NCI-H1048 (cell line): ENCODE results near the gene NPHP4.
"Not testable (repeated sequence)": the region's sequence is repeated elsewhere in the genome, so short reads cannot be mapped to it uniquely, and the experiment has no call there.

ENCODE experiments used
- DNase-seq: peaks from one replicate; lab custom pipeline; 2025; lab: John Stamatoyannopoulos, UW

NPHP4 gene

DNA sequence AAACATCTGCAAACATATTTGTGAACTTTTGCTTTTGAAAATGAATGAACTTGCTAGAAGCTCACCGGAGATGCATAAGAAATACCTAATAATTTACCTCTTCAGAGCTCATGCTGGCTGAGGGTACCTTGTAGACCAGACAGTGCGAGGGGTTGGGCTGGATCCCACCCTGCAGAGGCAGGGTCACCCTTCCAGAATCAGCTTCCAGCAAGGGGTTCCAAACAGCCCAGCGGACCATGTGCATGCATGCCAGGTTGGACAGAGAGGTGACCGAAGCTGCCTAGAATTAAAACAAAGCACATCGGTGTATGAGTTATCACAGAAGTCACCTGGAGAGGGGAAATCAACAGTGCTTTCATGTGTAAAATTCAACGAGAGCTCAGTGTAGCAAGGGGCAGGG lies 59.2 kb downstream of the NPHP4 start:
- DNase-seq = no peak

- no peak for DNase-seq
Measured at GRCh38 chr1:5928714-5929400, 63.4 kb downstream of the NPHP4 start.

DNA sequence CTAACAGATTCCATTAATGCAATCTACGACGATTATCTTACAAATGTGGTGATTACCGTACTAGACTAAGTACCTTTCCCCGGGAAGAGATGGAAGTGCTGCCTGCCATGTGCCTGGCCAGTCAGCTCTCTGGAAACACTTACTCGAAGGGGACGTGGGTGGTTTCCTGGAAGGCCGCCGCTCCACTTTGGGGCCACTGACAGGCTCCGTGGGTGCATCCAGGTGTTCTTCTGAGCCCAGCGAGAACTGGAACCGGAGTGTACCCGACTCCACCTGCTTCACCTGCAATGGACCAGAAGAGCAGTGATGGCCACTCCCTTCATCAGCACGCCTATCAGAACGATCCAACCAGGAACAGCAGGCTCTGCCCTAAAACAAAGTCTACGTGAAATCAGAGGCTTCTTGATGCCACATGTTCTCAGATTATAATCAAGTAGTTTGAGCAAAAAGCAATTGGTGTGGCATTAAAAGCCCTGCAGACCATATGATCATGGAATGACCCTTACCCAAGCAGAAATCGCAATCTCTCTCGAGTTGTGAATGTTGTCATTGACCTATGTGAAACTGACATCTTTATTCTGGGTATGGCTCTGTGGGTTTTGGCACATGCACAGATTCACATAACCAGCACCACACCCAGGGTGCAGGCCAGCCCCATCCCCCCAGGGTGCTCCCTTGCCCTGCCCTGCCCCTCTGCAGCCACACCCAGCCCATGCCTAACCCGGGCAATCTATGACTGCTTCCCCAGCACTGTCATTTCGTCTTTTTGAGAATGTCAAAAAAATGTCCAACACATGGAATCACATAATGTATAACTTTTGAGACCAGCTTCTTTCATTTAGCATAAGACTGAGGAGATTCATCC lies 64.5 kb downstream of the NPHP4 start:
- DNase-seq = no peak

- DNase-seq = no peak
Measured at GRCh38 chr1:5926686-5927435, 65.4 kb downstream of the NPHP4 start.

- not testable (repeated sequence) for DNase-seq
Measured at GRCh38 chr1:5922700-5923330, 69.4 kb downstream of the NPHP4 start.

- DNase-seq = no peak
Measured at GRCh38 chr1:5921671-5922070, 70.6 kb downstream of the NPHP4 start.

- DNase-seq = no peak
Measured at GRCh38 chr1:5921129-5921528, 71.1 kb downstream of the NPHP4 start.

DNA sequence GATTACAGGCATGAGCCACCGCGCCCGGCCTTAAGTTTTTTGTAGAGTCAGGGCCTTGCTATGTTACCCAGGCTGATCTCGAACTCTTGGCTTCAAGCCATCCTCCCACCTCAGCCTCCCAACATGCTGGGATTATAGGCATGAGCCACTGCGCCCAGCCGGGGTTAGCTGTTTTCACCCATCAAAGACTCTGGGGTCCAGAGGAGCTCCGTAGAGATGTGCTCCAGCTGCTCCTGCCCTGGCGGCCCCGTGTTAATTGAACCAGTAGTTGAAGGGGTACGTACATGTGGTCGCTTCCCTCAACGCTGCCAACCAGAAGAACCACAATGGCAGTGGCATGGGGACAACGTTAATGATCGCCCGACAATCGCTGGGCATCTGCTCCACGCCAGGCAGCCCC lies 72.0 kb downstream of the NPHP4 start:
- no peak for DNase-seq

GRCh38 chr1:5918275-5918649 lies 74.0 kb downstream of the NPHP4 start:
- no peak for DNase-seq

DNA sequence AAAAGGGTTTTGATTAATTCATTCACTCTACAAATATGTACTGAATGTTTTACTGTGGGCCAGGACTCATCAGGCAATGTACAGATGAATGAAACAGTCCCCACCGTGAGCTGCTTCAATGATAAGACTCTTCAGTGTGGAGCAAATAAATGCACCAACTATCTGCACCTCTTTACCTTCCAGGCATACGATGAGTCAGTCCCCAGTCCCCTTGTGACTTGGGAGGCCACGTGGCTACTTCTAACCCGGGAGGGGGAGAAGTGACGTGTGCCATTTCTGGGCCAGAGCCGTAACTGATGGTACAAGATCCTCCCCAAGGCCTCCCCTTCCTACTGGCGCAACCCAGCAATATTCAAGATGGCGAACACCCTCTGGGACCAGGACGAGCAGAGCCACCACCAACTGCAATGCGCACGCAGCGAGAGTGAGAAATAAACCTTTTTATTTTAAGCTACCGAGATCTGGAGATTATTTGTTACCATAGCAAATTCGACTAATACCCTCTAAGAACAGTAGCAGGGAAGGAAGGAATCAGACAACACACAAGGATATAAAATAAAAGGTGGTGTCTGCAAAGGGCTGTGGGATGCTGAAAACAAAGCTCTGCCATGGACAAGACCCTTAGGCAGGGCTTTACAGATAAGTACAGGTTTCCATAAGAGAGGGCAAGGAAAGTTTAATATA lies 74.5 kb downstream of the NPHP4 start:
- DNase-seq = no peak

- DNase-seq = no peak
Measured at GRCh38 chr1:5917281-5917590, 75.0 kb downstream of the NPHP4 start.

- no peak for DNase-seq
Measured at GRCh38 chr1:5916572-5917280, 75.5 kb downstream of the NPHP4 start.

GRCh38 chr1:5915587-5916571 lies 76.3 kb downstream of the NPHP4 start:
- no peak for DNase-seq

DNA sequence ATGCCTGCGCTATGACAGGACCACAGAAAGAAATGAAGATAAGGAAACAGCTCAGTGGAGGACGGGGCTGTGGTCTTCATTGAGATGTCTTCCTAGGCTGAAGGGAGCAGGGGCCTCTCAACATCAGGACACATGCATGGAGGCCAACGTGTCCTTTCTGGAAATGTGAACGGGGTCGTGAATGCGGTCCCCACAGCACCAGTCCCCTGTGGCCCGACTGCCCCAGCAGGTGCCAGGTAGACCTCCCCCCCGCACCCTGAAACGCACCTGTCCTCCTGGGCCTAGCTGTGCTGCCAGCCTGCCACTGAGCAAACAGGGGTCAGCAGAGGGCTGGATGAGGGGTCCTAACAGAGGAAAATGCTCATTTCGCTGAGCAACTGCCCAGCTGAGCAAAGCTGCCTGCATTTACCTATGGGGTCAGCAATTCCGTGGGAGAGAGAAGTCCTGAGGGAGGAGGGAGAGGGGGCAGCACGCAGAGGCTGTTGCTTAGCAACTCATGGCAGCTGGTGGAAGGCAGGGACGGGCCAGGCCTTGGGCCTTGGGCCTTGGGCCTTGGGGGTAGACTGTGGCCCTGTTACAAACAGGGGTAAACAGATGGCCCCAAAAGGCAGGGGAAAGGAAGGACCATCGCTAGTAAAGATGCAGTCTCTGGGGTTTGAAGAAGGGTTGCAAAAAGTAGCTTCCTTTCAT lies 77.4 kb downstream of the NPHP4 start:
- DNase-seq = no peak

GRCh38 chr1:5913876-5914275 lies 78.3 kb downstream of the NPHP4 start:
- no peak for DNase-seq

DNA sequence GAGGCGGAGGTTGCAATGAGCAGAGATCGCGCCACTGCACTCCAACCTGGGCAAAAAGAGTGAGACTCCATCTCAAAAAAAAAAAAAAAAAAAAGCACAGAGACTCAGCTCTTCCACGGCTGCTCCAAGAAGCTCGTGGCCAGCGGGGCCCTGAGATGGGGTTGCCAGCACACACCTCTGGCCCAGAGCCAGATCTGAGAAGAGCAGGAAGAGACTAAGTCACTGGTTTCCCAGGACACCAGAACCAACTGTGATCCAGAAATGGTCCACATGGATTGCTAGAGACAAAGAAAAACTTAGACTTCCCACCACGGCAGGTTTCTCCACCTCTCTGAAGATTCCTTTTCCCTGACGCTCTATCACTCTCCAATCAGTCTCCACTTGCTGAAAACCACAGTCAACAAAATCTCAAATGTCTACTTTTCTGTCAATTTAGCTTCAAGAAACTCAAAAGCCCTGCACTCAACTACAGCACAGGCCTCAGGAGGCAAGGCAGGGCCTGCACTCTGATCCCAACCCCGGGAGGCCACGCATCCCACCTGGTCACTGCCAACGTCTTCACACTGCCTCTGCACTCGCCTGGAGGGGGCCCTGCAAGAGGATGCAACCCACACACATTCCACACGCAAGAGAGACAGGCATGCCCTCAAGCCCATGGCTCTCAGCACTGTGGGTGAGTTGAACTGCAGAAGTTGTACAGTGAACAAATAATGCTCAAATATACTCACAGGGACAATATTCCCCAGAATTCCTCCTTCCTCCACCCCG lies 79.0 kb downstream of the NPHP4 start:
- DNase-seq = no peak

DNA sequence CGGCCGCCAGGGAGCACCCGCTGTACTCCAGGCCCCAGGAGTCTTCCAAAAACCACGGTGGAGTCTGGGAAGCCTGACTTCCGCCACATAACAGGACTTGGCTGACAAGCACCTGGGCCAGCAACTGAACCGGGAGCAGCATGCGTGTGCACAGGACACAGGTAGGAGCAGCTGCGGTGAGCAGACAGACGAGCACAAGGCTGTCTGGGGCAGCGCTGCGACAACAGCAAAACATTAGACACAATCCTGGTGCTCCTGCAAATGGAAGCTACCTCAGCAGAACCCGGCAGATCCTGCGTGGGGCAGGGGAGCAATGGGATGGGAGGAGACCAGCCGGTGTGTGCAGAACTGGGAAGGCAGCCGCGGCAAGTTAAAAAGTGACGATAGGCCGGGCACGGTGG lies 80.4 kb downstream of the NPHP4 start:
- no peak for DNase-seq

DNA sequence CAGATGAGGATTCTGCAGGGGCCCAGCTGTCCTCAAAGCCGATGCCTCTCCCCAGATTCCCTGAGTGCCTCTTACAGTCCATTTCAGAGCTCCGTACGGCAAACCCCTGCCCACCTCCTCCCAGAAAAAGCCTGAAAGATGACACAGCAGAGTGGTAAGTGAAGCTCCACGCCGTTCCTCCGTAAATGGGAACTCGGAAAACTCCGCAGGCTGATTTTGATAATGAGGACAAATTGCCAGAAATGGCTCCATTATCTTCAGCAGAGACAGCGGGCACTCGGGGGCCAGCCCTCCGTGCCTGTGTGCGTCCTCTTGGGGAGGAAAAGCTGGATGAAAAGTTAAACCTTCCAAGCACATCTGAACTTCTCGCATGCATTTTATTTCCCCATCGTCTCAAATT lies 81.1 kb downstream of the NPHP4 start:
- DNase-seq = no peak

DNA sequence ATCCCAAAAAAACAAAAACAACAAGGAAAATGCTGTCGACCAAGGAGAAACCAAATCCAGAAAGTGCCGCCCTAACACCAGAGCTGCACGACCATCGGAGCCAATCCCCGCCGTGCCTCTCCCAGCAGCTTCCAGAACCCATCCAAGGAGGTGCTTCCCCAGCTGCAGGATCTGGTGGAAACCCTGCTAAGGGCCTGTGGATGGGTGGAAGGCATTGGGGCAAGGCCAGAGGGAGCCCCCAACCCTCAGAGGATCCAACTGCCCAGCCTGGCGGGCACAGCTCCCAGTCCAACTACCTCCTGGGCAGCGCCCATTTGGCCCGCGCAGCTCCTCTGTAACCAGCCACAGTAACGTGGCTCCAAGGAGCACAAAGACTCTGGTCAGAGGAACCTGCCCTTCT lies 81.6 kb downstream of the NPHP4 start:
- no peak for DNase-seq
